ENCODE measurements around the gene SF1. TPM values are rescaled to one million over a fixed set of nuclear protein-coding genes. Genes with fewer than 3 reads are reported as not detected.

Gene SF1
- total and polyA plus RNA-seq, 2 of the 4 experiments (the other 2 are of a cell fraction) = 56.8 to 88.0 TPM

DNA sequence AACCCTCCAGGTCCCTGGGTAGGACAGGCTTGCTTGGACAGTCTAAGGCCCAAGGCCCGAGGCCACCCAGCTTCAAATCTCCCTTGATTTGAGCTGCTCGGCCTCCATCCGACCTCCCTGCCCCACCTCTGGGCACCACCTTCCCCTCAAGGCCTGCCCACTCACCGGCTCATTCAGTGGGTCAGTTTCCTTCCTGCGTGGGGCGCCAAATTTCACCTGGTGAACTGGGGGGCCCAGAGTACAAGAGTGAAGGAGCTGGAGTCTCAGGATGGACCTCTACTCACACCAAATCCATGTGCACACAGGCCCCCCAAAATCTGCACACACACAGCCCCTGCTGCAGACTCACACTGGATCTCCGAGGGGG lies 20.9 kb upstream of the SF1 start:
- BruUV-seq (replicated peaks) = no TSS peak
- dilution Hi-C loops (cut with HindIII; ENCODE audit: low sequenced_read_pairs, unreplicated experiment) = no loop called here

More for the DNA sequence above, 20.9 kb upstream of the SF1 start:
- H3K4me1 ChIP-seq (ENCODE audit: control insufficient read depth, insufficient read depth, low read length) = peaks cover 10% of the 10 kb centered on the region
- no peak overlapping the region for H3K14ac ChIP-seq (replicated peaks; ENCODE audit: low read depth, low read length)
- H3K23ac ChIP-seq (ENCODE audit: low read depth, low read length) = no peak overlapping the region
- no peak overlapping the region for H3K56ac ChIP-seq (ENCODE audit: extremely low read depth, insufficient read depth, low read length)
- no peak overlapping the region for H4K5ac ChIP-seq (ENCODE audit: low read depth, low read length)
- no peak overlapping the region for H3K27ac ChIP-seq (ENCODE audit: insufficient read depth, low read length)
- no peak overlapping the region for H2BK20ac ChIP-seq (ENCODE audit: low read depth, low read length)
- no peak overlapping the region for H3K4ac ChIP-seq (ENCODE audit: low read depth, low read length)
- no peak overlapping the region for H3K9ac ChIP-seq (ENCODE audit: low read depth, low read length)
- no peak overlapping the region for H2AFZ ChIP-seq (replicated peaks; ENCODE audit: low read length, poor library complexity)
- TF ChIP-seq CEBPB (IDR thresholded peaks at IDR 0.05; ENCODE audit: low read depth, low read length) = no peak
- TF ChIP-seq, protein P1, sequence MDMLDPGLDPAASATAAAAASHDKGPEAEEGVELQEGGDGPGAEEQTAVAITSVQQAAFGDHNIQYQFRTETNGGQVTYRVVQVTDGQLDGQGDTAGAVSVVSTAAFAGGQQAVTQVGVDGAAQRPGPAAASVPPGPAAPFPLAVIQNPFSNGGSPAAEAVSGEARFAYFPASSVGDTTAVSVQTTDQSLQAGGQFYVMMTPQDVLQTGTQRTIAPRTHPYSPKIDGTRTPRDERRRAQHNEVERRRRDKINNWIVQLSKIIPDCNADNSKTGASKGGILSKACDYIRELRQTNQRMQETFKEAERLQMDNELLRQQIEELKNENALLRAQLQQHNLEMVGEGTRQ (IDR thresholded peaks at IDR 0.05; ENCODE audit: low read depth, low read length) = no peak
- no peak for TF ChIP-seq RFX5 (IDR thresholded peaks at IDR 0.05; ENCODE audit: low read depth, low read length)
- no peak for TF ChIP-seq MXI1 (IDR thresholded peaks at IDR 0.05; ENCODE audit: borderline replicate concordance, low read depth, low read length)
- no peak for TF ChIP-seq FOS (IDR thresholded peaks at IDR 0.05; ENCODE audit: low read depth, low read length)
- TF ChIP-seq MAZ (IDR thresholded peaks at IDR 0.05; ENCODE audit: borderline replicate concordance, low read depth, low read length) = no peak
- no peak for TF ChIP-seq RAD21 (IDR thresholded peaks at IDR 0.05; ENCODE audit: low read length)
- TF ChIP-seq CHD1 (IDR thresholded peaks at IDR 0.05; ENCODE audit: low read depth, low read length) = no peak
- TF ChIP-seq POLR2A (IDR thresholded peaks at IDR 0.05; ENCODE audit: low read depth, low read length) = no peak
- no CpG with 5 or more reads among the region's 7 CpGs for WGBS, 2 experiments (ENCODE audit: extremely low coverage in 2 of 2, insufficient read length in 1 of 2)
- no peak overlapping the region for H2BK15ac ChIP-seq (ENCODE audit: low read depth, low read length)
- H2BK5ac ChIP-seq (ENCODE audit: low read depth, low read length, poor library complexity, severe bottlenecking) = no peak overlapping the region
- H3K79me1 ChIP-seq (ENCODE audit: low read depth in 1 of 2, low read length in 2 of 2) = peaks cover 4 to 11% of the 10 kb centered on the region in 2 experiments; a peak in 3 of 4 replicates
- no peak overlapping the region for H3K4me3 ChIP-seq (ENCODE audit: insufficient read depth, low read depth, low read length)
- H3K36me3 ChIP-seq (ENCODE audit: control insufficient read depth, insufficient read depth, low read length) = peaks cover 26% of the 10 kb centered on the region
- H3K27me3 ChIP-seq (ENCODE audit: control insufficient read depth, insufficient read depth, low read length) = no peaks in the 10 kb centered on the region
- H3K18ac ChIP-seq (ENCODE audit: low read depth, low read length) = no peak overlapping the region
- H3K4me2 ChIP-seq (ENCODE audit: low read depth, low read length) = no peak overlapping the region
- no peak overlapping the region for H2BK120ac ChIP-seq (ENCODE audit: low read depth, low read length)
- ATAC-seq (ENCODE audit: low read depth) (no peak), DNase-seq (no peak)
- no peaks in the 10 kb centered on the region for H3K9me3 ChIP-seq (ENCODE audit: control insufficient read depth, insufficient read depth, low read length)
- in situ Hi-C loops (cut with MboI; ENCODE audit: low sequenced_read_pairs) = no loop called here
- no peak overlapping the region for H4K91ac ChIP-seq (ENCODE audit: insufficient read depth, low read depth, low read length)
- no peaks in the 10 kb centered on the region for H4K20me1 ChIP-seq (ENCODE audit: insufficient read depth, low read length)
- H3K9me1 ChIP-seq (ENCODE audit: insufficient read depth, low read length) = peaks cover 7% of the 10 kb centered on the region
- no peak overlapping the region for H2AK5ac ChIP-seq (ENCODE audit: low read depth, low read length)
- no peak overlapping the region for H4K8ac ChIP-seq (ENCODE audit: low read depth in 2 of 2, low read length in 2 of 2)
- H2AK9ac ChIP-seq (replicated peaks; ENCODE audit: low read depth, low read length, poor library complexity) = no peak overlapping the region
- CTCF ChIA-PET = interaction anchor here (1.0 to 1.1 kb wide), 2 partner anchors 8 to 11 kb away, joined by 3 read pairs; no protein-coding TSS in a partner anchor
- intact Hi-C loops (cut with micrococcal nuclease) = no loop called here
- POLR2A ChIA-PET (ENCODE audit: unreplicated experiment) = no interaction called here
